ENCODE data around the gene KRTAP10-1. TPM values are rescaled to one million over a fixed set of nuclear protein-coding genes. Genes with fewer than 3 reads are reported as not detected.

Gene KRTAP10-1
- total RNA-seq, 4 donors from 2014 or later: not detected

- peaks cover 0 to 15% (median 4%) of the 10 kb centered on the region in 4 donors for H3K9me3 ChIP-seq
- TF ChIP-seq POLR2A (IDR thresholded peaks at IDR 0.05; ENCODE audit: low read depth) (no peak), EP300 (IDR thresholded peaks at IDR 0.05) (no peak), POLR2AphosphoS5 (IDR thresholded peaks at IDR 0.05) (no peak), CTCF (IDR thresholded peaks at IDR 0.05) (no peak)
- DNase-seq (ENCODE audit: extremely low spot score): peak; percentile 90
- peaks cover 0 to 34% (median 0%) of the 10 kb centered on the region in 4 donors for H3K27me3 ChIP-seq
- intact Hi-C loops (cut with DNase I): no loop called here
- WGBS: 68% methylated on average over 30 of the region's 30 CpGs
- no peak overlapping the region for H3K27ac ChIP-seq (replicated peaks in 1 of 4)
- no peaks in the 10 kb centered on the region for H3K36me3 ChIP-seq
- no peaks in the 10 kb centered on the region for H3K4me1 ChIP-seq
- no peak overlapping the region for H3K4me3 ChIP-seq
Measured at GRCh38 chr21:44557491-44558328, 17.7 kb upstream of the KRTAP10-1 start.

GRCh38 chr21:44556879-44557278, 16.9 kb upstream of the KRTAP10-1 start:
- no peak for TF ChIP-seq POLR2A (IDR thresholded peaks at IDR 0.05; ENCODE audit: low read depth)
- TF ChIP-seq POLR2AphosphoS5 (IDR thresholded peaks at IDR 0.05): no peak
- TF ChIP-seq CTCF (IDR thresholded peaks at IDR 0.05): no peak
- no peak for TF ChIP-seq EP300 (IDR thresholded peaks at IDR 0.05)
- Histone ChIP-seq H3K4me3 (no peak overlapping the region), H3K27ac (replicated peaks in 1 of 4) (no peak overlapping the region), H3K27me3 (peaks cover 0 to 37% (median 0%) of the 10 kb centered on the region in 4 donors), H3K9me3 (peaks cover 0 to 12% (median 2%) of the 10 kb centered on the region in 4 donors), H3K36me3 (no peaks in the 10 kb centered on the region), H3K4me1 (no peaks in the 10 kb centered on the region)
- 84% methylated on average over 9 of the region's 9 CpGs for WGBS
- intact Hi-C loops (cut with DNase I): no loop called here
- DNase-seq (ENCODE audit: extremely low spot score): peak; percentile 78

- TF ChIP-seq EP300 (IDR thresholded peaks at IDR 0.05) (no peak), POLR2A (IDR thresholded peaks at IDR 0.05; ENCODE audit: low read depth) (no peak), POLR2AphosphoS5 (IDR thresholded peaks at IDR 0.05) (no peak), CTCF (IDR thresholded peaks at IDR 0.05) (no peak)
- Histone ChIP-seq H3K27me3 (peaks cover 0 to 47% (median 0%) of the 10 kb centered on the region in 4 donors), H3K36me3 (no peaks in the 10 kb centered on the region), H3K4me3 (no peak overlapping the region), H3K9me3 (peaks cover 0 to 12% (median 2%) of the 10 kb centered on the region in 4 donors), H3K27ac (replicated peaks in 1 of 4) (no peak overlapping the region), H3K4me1 (no peaks in the 10 kb centered on the region)
- intact Hi-C loops (cut with DNase I): no loop called here
- peak; percentile 88 for DNase-seq (ENCODE audit: extremely low spot score)
- 69% methylated on average over 13 of the region's 13 CpGs for WGBS
Measured at GRCh38 chr21:44555200-44555875, 15.3 kb upstream of the KRTAP10-1 start.

- Histone ChIP-seq H3K4me1 (peaks cover 0 to 10% (median 9%) of the 10 kb centered on the region in 4 donors), H3K9me3 (peaks cover 0 to 6% (median 0%) of the 10 kb centered on the region in 4 donors), H3K36me3 (no peaks in the 10 kb centered on the region), H3K27me3 (peaks cover 0 to 60% (median 0%) of the 10 kb centered on the region in 4 donors), H3K27ac (replicated peaks in 1 of 4) (no peak overlapping the region), H3K4me3 (no peak overlapping the region)
- intact Hi-C loops (cut with DNase I): no loop called here
- WGBS: 79% methylated on average over 7 of the region's 13 CpGs
- TF ChIP-seq POLR2AphosphoS5 (IDR thresholded peaks at IDR 0.05) (no peak), EP300 (IDR thresholded peaks at IDR 0.05) (no peak), CTCF (IDR thresholded peaks at IDR 0.05) (no peak), POLR2A (IDR thresholded peaks at IDR 0.05; ENCODE audit: low read depth) (no peak)
- DNase-seq (ENCODE audit: extremely low spot score): peak; percentile 64
Measured at GRCh38 chr21:44552681-44553080, 12.7 kb upstream of the KRTAP10-1 start.
